K562 (cell line): ENCODE data around the gene OXLD1. TPM values are rescaled to one million over a fixed set of nuclear protein-coding genes. Genes with fewer than 3 reads are reported as not detected.

Experiments
- BDP1 ChIP-seq: IDR thresholded peaks from 3 replicates; pipeline ENCODE4 v1.6.1; 2011; ENCODE audit not compliant: insufficient read length, insufficient read depth
- CBX1 ChIP-seq: sonication (generic); IDR thresholded peaks from 2 replicates; pipeline ENCODE4 v1.6.1; 2016; ENCODE audit warnings: antibody characterized with exemption, low read depth, mild to moderate bottlenecking
- DIDO1 ChIP-seq: fragments of 450-650 bp; IDR thresholded peaks from 2 replicates; pipeline ENCODE4 v1.6.1; 2016; ENCODE audit warnings: low read depth, missing biosample characterization, missing genetic modification characterization
- HDAC6 ChIP-seq: IDR thresholded peaks from 2 replicates; pipeline ENCODE4 v1.6.1; 2012; ENCODE audit warnings: low read depth, mild to moderate bottlenecking, control low read depth, inconsistent platforms, low read length, moderate library complexity
- KAT7 ChIP-seq: sonication (generic); formaldehyde crosslinking; IDR thresholded peaks from 2 replicates; pipeline ENCODE4 v1.8.0; 2022; ENCODE audit warnings: missing genetic modification reagents, mild to moderate bottlenecking, borderline replicate concordance
- NCOR1 ChIP-seq: fragments of 450-650 bp; IDR thresholded peaks from 2 replicates; pipeline ENCODE4 v1.6.1; 2016; ENCODE audit warnings: mild to moderate bottlenecking, moderate library complexity
- OTX1 ChIP-seq: fragments of 450-650 bp; formaldehyde crosslinking; IDR thresholded peaks from 2 replicates; pipeline ENCODE4 v1.4.0; 2022; ENCODE audit warnings: mild to moderate bottlenecking
- PCBP2 ChIP-seq: fragments of 200-400 bp; formaldehyde crosslinking; IDR thresholded peaks from 2 replicates; pipeline ENCODE4 v1.6.1; 2018; ENCODE audit warnings: low read length, low read depth, mild to moderate bottlenecking, moderate library complexity; ENCODE audit not compliant: poor library complexity, severe bottlenecking
- PYGO2 ChIP-seq: fragments of 450-650 bp; IDR thresholded peaks from 2 replicates; pipeline ENCODE4 v1.6.1; 2016; ENCODE audit warnings: mild to moderate bottlenecking, missing genetic modification characterization, moderate library complexity, missing compliant biosample characterization
- RBM17 ChIP-seq: fragments of 200-400 bp; formaldehyde crosslinking; IDR thresholded peaks from 2 replicates; pipeline ENCODE4 v1.6.1; 2017; ENCODE audit warnings: low read depth, mild to moderate bottlenecking, low read length, borderline replicate concordance
- RBM25 ChIP-seq: fragments of 200-400 bp; formaldehyde crosslinking; IDR thresholded peaks from 2 replicates; pipeline ENCODE4 v1.6.1; 2018; ENCODE audit warnings: low read length, low read depth, moderate library complexity; ENCODE audit not compliant: severe bottlenecking
- RNF219 ChIP-seq: fragments of 250-450 bp; sonication (Bioruptor Pico); IDR thresholded peaks from 2 replicates; pipeline ENCODE4 v1.5.0; 2022; ENCODE audit warnings: mild to moderate bottlenecking
- ZNF778 ChIP-seq: fragments of 450-650 bp; formaldehyde crosslinking; IDR thresholded peaks from 2 replicates; pipeline ENCODE4 v1.4.0; 2020; ENCODE audit warnings: mild to moderate bottlenecking, moderate library complexity
- ZSCAN29 ChIP-seq: fragments of 450-650 bp; IDR thresholded peaks from 2 replicates; pipeline ENCODE4 v1.6.1; 2017
- polyA plus RNA-seq, 8 experiments: library from polyadenylated mRNA; depleted of rRNA in 4 of 8; stranded (reverse) in 5 of 8; unstranded in 3 of 8; fragments of >200 nt; fragmentation: Nextera tagmentation in 2 of 8; fragmentation: Illumina TruSeq in 1 of 8; extraction: Ambion mirVana in 2 of 8; extraction: Trizol in 1 of 8; gene quantifications; 2 replicates each; pipeline versions ENCODE4 v1.2.1 to v1.2.3, GENCODE V29; 2011 to 2014; ENCODE audit warnings: inconsistent platforms in 1 of 8, missing spikeins in 1 of 8
- total RNA-seq, 7 experiments: library from RNA; depleted of rRNA in 6 of 7; stranded (reverse); fragments of >200 nt in 6 of 7; fragmentation: Illumina TruSeq in 2 of 7; extraction: Trizol in 2 of 7; gene quantifications; 2 replicates each; pipeline versions ENCODE4 v1.2.1 to v1.2.3, GENCODE V29; 2011 to 2021; ENCODE audit warnings: low replicate concordance in 1 of 7
- TF ChIP-seq, protein P1 (sequence below): sonication (generic); formaldehyde crosslinking; IDR thresholded peaks from 2 replicates; pipeline ENCODE4 v1.8.1; 2023; ENCODE audit warnings: mild to moderate bottlenecking, missing genetic modification reagents
- TF ChIP-seq, protein P2 (sequence below): fragments of 250-450 bp; sonication (Bioruptor Pico); IDR thresholded peaks from 2 replicates; pipeline ENCODE4 v1.6.1; 2021; ENCODE audit warnings: mild to moderate bottlenecking
- TF ChIP-seq, protein P3 (sequence below), 2 experiments: fragments of 450-650 bp; IDR thresholded peaks; 2 replicates each; pipeline ENCODE4 v1.6.1; 2018; ENCODE audit warnings: mild to moderate bottlenecking in 2 of 2, low read depth in 1 of 2; ENCODE audit not compliant: partially characterized antibody in 2 of 2

OXLD1 gene
- total and polyA plus RNA-seq, 9 of the 15 experiments (the other 6 are each of a cell fraction or from before 2014, with no cell fraction given), result 4.4 to 115 (median 29.3) TPM

DNA sequence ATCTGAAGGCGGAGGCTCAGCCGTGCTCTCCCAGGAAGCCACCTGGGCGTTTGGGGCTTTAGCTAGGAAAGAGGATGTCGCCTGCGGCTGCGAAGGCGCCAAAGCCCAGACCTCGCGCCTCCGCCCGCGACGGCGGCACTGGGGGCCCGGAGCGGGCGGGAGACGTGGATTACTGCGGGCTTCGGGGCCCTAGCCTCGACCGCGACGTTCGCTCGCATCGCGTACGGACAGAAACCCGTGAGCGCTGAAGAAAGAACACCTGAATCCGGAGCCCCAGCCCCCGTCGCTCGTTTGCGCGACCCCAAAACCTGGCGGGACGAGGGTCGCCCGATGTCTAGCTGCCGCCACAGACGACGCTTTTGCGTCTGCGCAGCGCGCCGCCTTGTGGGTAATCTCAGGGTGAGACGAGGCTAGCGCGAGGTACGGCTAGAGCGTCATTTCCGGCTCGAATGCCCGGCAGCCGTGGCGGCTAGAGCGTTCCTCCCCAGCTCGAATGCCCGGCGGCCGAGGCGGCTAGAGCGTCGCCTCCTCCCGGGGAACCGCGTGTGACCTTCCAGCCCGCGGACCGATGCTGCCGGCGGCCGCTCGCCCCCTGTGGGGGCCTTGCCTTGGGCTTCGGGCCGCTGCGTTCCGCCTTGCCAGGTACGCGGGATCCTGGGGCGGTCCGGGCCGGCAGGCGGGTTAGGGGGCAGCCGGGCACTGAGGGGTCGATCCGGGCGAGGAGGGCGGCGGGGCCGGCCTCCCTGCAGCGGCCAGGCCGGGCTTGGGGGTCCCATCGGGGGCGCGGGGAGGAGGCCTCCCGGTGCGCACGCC is 36.7 kb upstream of the OXLD1 start, which contains the start of gene MRPL12 (continued):
- TF ChIP-seq, protein P1, sequence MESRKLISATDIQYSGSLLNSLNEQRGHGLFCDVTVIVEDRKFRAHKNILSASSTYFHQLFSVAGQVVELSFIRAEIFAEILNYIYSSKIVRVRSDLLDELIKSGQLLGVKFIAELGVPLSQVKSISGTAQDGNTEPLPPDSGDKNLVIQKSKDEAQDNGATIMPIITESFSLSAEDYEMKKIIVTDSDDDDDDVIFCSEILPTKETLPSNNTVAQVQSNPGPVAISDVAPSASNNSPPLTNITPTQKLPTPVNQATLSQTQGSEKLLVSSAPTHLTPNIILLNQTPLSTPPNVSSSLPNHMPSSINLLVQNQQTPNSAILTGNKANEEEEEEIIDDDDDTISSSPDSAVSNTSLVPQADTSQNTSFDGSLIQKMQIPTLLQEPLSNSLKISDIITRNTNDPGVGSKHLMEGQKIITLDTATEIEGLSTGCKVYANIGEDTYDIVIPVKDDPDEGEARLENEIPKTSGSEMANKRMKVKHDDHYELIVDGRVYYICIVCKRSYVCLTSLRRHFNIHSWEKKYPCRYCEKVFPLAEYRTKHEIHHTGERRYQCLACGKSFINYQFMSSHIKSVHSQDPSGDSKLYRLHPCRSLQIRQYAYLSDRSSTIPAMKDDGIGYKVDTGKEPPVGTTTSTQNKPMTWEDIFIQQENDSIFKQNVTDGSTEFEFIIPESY, result peak; percentile 74
- TF ChIP-seq OTX1 (no peak), PYGO2 (tag) (no peak), ZSCAN29 (no peak), RBM17 (no peak), CBX1 (no peak), KAT7 (CRISPR knock-in tag) (peak; percentile 99), PCBP2 (no peak), BDP1 (no peak), HDAC6 (no peak), DIDO1 (tag) (peak; percentile 69; the same call in 1 of the 2 replicates), ZNF778 (CRISPR knock-in tag) (no peak), RNF219 (no peak), NCOR1 (peak; percentile 45; the same call in 1 of the 2 replicates), RBM25 (no peak)
- TF ChIP-seq, protein P2, sequence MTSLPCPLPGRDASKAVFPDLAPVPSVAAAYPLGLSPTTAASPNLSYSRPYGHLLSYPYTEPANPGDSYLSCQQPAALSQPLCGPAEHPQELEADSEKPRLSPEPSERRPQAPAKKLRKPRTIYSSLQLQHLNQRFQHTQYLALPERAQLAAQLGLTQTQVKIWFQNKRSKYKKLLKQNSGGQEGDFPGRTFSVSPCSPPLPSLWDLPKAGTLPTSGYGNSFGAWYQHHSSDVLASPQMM, result no peak
- TF ChIP-seq, protein P3, sequence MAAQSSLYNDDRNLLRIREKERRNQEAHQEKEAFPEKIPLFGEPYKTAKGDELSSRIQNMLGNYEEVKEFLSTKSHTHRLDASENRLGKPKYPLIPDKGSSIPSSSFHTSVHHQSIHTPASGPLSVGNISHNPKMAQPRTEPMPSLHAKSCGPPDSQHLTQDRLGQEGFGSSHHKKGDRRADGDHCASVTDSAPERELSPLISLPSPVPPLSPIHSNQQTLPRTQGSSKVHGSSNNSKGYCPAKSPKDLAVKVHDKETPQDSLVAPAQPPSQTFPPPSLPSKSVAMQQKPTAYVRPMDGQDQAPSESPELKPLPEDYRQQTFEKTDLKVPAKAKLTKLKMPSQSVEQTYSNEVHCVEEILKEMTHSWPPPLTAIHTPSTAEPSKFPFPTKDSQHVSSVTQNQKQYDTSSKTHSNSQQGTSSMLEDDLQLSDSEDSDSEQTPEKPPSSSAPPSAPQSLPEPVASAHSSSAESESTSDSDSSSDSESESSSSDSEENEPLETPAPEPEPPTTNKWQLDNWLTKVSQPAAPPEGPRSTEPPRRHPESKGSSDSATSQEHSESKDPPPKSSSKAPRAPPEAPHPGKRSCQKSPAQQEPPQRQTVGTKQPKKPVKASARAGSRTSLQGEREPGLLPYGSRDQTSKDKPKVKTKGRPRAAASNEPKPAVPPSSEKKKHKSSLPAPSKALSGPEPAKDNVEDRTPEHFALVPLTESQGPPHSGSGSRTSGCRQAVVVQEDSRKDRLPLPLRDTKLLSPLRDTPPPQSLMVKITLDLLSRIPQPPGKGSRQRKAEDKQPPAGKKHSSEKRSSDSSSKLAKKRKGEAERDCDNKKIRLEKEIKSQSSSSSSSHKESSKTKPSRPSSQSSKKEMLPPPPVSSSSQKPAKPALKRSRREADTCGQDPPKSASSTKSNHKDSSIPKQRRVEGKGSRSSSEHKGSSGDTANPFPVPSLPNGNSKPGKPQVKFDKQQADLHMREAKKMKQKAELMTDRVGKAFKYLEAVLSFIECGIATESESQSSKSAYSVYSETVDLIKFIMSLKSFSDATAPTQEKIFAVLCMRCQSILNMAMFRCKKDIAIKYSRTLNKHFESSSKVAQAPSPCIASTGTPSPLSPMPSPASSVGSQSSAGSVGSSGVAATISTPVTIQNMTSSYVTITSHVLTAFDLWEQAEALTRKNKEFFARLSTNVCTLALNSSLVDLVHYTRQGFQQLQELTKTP (IDR thresholded peaks at IDR 0.05; ENCODE audit: low read depth in 1 of 2, partially characterized antibody in 2 of 2), result no peak
